HCEC 1CT (cell line): Measurements from ENCODE around the gene SHE.
"Not testable (repeated sequence)": the region's sequence is repeated elsewhere in the genome, so short reads cannot be mapped to it uniquely, and the experiment has no call there.

Experiments used
- DNase-seq: peaks from one replicate; pipeline ENCODE4 v3.0.0-alpha.2; 2017

Gene SHE

GRCh38 chr1:154502066-154502743 lies at the start of gene SHE, which contains the start of gene TDRD10:
Gene SHE, minus strand, starts transcription at chr1:154502412. Its CDS starts 386 bp downstream, at chr1:154502026.
Gene TDRD10, plus strand, starts transcription at chr1:154502219. Its CDS starts 4,685 bp downstream, at chr1:154506904.
- DNase-seq = no peak

GRCh38 chr1:154551474-154551873 lies 49.3 kb upstream of the SHE start:
- no peak for DNase-seq

- DNase-seq = no peak
These were observed 48.4 kb upstream of the SHE start for GRCh38 chr1:154550657-154551056.

DNA sequence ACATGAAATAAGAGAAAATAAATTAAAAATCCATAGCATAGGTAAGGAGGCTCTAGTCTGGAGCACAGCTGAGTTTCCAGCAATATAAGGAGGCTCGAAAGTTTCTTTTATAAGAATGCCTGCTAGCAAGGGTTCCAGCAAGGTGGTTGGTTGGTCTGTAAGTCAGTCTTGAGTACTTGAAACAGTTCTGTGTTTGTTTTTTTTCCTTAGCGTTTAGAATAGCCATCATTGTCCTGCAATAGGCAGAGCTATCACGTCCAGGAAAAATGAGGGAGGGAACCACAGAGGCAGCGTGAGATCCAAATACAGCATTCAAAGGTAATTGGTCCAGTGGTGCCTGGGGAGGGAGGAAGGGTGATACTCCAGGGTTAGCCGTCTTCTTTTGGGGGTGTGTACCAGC lies 47.9 kb upstream of the SHE start:
- DNase-seq = no peak

GRCh38 chr1:154549202-154549770 lies 47.1 kb upstream of the SHE start:
- no peak for DNase-seq

- DNase-seq = no peak
These were observed 45.8 kb upstream of the SHE start for GRCh38 chr1:154548028-154548427.

GRCh38 chr1:154547105-154547732 lies 45.0 kb upstream of the SHE start:
- no peak for DNase-seq

- peak; percentile 52 for DNase-seq
These were observed 44.3 kb upstream of the SHE start for GRCh38 chr1:154546264-154547063.

- DNase-seq = no peak
These were observed 39.0 kb upstream of the SHE start for GRCh38 chr1:154541231-154541630.

DNA sequence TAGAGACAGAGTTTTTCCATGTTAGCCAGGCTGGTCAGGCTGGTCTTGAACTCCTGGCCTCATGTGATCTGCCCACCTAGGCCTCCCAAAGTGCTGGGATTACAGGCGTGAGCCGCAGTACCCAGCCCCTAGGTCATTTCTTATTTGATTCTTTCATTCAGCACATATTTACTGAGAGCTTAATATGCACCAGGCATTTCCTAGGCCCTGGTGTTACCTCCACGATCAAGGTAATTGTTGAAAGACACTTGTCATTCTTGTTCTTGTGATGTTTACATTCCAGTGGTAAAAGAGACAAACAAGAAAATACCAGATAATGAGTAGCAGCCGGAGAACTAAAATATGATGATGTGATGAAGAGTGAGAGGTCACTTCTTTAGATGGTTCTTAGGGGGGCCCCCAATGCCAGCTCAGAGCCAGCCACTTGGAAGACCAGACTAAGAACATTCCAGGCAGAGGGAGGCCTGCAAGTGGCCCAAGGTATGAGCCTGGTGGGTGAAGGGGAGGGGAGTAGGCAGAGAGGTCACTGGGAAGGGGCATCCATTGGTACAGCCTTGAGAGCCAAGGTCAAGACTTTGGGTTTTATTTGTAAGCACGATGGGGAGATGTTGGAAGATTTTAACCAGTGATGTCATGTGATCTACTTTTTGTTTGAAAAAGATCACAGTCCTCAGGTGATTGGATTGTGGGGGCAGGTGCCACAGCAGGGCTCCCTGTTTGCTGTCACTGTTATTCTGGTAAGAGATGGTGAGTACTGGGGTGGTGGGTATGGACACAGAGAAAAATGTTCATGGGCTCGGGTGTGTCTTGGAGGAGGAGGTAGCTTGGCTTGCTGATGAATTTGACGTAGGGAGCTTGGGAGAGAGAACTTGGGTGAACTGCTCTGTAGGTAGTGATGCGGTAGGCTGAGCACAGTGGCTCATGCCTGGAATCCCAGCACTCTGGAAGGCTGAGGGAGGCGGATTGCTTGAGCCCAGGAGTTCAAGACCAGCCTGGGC lies 37.6 kb upstream of the SHE start:
- DNase-seq = no peak

DNA sequence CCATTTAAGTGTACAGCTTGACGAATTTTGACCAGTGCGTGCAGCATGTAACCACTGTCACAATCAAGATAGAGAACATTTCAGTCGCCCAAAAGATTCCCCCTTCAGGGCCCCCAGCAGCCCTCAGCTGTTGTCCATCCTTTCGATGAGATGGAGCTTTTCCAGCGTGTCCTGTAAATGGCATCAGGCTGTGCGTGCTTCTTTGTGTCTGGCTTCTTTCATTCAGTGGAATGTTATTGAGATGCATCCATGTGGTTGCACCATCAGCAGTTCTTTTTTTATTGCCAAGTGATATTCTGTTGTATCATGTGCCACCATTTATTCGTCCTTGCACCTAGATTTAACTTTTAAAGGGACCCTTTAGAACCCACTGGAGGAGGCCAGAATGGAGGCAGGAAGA lies 34.4 kb upstream of the SHE start:
- no peak for DNase-seq

DNA sequence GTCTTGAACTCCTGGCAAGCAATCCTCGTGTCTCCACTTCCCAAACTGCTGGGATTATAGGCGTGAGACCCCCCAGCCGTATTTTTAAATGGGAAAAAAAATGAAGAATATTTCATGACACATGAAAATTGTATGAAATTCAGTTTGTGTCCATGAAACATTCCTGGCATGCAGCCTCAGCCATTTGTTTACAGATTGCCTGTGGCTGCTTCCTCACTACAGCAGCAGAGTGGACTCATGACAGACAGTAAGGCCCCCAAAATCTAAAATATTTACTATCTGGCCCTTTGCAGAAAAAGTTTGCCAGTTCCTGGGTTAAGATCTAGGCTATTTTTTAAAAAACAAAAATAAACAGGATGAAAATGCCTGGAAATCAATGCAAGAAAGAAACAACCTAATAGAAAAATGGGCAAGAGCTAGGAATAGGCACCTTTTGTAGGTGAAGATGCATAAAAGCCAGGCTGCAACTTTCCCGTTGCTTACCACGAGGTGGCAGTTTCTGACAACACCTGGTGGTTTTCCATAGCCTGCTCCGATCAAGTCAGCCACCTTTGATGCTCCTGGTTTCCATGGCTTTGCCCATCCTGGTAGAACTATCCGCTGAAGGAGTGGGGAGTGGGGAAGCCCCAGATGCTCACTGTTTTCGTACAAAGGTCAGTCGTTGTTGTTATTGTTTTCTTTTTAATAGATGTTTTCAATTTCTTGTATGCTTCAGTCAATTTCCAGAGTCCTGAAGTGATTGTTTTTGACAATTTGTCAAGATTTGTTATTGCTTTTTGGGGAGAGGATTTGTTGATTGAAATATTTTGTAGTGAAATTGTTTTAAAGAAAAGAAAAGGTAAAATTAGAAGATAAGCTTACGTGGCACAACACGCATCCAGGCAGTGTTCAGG lies 32.0 kb upstream of the SHE start:
- peak; percentile 16 for DNase-seq

DNA sequence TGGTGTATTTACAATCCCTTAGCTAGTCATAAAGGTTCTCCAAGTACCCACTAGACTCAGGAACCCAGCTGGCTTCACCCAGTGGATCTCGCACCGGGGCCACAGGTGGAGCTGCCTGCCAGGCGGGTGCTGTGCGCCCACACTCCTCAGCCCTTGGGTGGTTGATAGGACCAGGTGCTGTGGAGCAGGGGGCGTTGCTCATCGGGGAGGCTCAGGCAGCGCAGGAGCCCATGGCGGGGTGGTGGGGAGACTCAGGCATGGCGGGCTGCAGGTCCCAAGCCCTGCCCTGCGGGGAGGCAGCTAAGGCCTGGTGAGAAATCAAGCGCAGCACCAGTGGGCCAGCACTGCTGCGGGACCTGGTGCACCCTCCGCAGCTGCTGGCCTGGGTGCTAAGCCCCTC lies 29.7 kb upstream of the SHE start:
- not testable (repeated sequence) for DNase-seq

- DNase-seq = no peak
These were observed 27.1 kb upstream of the SHE start for GRCh38 chr1:154529308-154529707.

GRCh38 chr1:154527192-154527591 lies 25.0 kb upstream of the SHE start:
- no peak for DNase-seq

- no peak for DNase-seq
These were observed 22.7 kb upstream of the SHE start for GRCh38 chr1:154524881-154525280.

- no peak for DNase-seq
These were observed 19.5 kb upstream of the SHE start for GRCh38 chr1:154521695-154522094.

GRCh38 chr1:154520333-154520732 lies 18.1 kb upstream of the SHE start:
- DNase-seq = no peak

GRCh38 chr1:154519591-154519991 lies 17.4 kb upstream of the SHE start:
- DNase-seq = no peak

DNA sequence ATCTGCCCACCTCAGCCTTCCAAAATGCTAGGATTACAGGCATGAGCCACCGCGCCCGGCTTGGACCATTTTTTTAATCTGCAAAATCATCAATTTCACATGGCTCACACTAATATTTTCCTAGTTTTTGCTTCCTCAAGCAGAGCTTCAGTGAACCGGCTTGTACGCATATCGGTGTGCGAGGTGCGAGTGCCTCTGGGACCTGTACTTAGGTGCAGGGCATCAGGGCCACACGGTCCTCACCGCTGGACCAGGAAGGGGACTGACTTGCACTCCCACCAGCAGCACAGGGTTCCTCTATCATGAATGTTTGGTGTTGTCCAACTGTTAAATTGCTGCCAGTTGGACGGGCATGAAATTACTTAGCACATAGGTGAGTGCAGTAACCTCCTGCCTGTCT lies 15.4 kb upstream of the SHE start:
- DNase-seq = no peak

DNA sequence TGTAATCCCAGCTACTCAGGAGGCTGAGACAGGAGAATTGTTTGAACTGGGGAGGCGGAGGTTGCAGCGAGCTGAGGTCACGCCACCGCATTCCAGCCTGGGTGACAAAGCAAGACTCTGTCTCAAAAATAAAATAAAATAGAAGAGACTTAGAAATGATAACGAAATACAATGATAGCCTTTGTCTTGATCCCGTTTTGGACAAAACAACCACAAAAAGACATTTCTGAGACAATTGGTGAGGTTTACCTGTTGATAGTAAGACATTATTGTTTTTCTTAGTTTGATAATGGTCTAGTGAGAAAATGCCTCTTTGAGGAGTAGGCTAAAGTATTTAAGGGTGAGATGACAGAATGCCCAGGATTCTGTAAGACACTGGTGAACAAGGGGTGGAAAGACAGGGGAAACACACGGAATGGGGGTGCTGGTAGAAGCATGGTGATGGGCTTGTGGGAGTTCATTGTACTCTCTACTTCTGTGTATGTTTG lies 11.9 kb upstream of the SHE start:
- DNase-seq = no peak
